ENCODE measurements around the gene ASRGL1.
A peak's percentile ranks its signal among the peaks of the same experiment; 100 is the strongest.
"Not testable (repeated sequence)": the region's sequence is repeated elsewhere in the genome, so short reads cannot be mapped to it uniquely, and the experiment has no call there.

Gene ASRGL1

GRCh38 chr11:62327541-62327940, 9.7 kb upstream of the ASRGL1 start:
- not testable (repeated sequence) for H3K27me3 ChIP-seq (ENCODE audit: insufficient read depth, low read length); H3K9me3 ChIP-seq (ENCODE audit: insufficient read depth, low read depth, low read length); H3K4me3 ChIP-seq (ENCODE audit: low read length); H3K9ac ChIP-seq (ENCODE audit: low read depth, low read length); H3K36me3 ChIP-seq (ENCODE audit: insufficient read depth, low read length); H3K27ac ChIP-seq (ENCODE audit: low read depth, low read length)
- WGBS = 93% methylated on average over 14 of the region's 14 CpGs
- H3K4me1 ChIP-seq (ENCODE audit: insufficient read depth, low read length) = peaks cover 11% of the 10 kb centered on the region

- not testable (repeated sequence) for H3K4me3 ChIP-seq (ENCODE audit: low read length); H3K27ac ChIP-seq (ENCODE audit: low read depth, low read length); H3K4me1 ChIP-seq (ENCODE audit: insufficient read depth, low read length); H3K9ac ChIP-seq (ENCODE audit: low read depth, low read length); H3K9me3 ChIP-seq (ENCODE audit: insufficient read depth, low read depth, low read length); H3K36me3 ChIP-seq (ENCODE audit: insufficient read depth, low read length); H3K27me3 ChIP-seq (ENCODE audit: insufficient read depth, low read length)
- WGBS = 95% methylated on average over 3 of the region's 3 CpGs
These were observed 6.0 kb upstream of the ASRGL1 start for GRCh38 chr11:62331264-62331663.

DNA sequence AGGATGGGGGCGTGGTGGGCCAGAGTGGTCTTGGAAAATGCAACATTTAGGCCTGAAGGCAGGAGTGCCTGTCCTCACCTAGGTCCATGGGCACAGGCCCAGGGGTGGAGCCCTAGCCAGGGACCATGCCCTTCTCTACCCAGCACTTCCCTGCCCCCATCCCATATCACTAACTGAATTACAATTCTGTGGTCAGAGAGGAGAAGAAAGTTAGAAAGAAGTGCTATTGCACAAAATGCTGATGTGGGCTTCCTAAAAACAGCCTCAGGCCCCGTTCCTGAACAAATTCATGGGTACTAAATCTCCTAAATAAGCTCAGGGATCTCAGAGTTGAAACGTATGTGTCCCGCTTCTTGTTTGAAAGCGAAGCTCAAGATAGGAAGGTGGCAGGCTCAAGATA, 3.5 kb upstream of the ASRGL1 start:
- WGBS = 97% methylated on average over 5 of the region's 5 CpGs
- Histone ChIP-seq H3K27me3 (ENCODE audit: insufficient read depth, low read length) (peaks cover 17% of the 10 kb centered on the region), H3K36me3 (ENCODE audit: insufficient read depth, low read length) (no peaks in the 10 kb centered on the region), H3K27ac (ENCODE audit: low read depth, low read length) (no peak overlapping the region), H3K4me3 (ENCODE audit: low read length) (no peak overlapping the region), H3K4me1 (ENCODE audit: insufficient read depth, low read length) (peaks cover 4% of the 10 kb centered on the region; the same call in 1 of the 2 replicates), H3K9me3 (ENCODE audit: insufficient read depth, low read depth, low read length) (no peaks in the 10 kb centered on the region), H3K9ac (ENCODE audit: low read depth, low read length) (no peak overlapping the region)

DNA sequence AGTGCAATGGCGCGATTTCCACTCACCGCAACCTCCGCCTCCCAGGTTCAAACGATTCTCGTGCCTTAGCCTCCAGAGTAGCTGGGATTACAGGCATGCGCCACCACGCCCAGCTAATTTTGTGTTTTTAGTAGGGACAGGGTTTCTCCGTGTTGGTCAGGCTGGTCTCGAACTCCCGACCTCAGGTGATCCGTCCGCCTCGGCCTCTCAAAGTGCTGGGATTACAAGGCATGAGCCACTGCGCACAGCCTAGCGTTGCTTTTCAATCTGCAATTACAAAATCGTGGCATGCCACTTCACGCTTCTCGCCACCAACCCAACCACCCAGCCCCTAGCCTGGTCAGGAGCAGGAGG, 322 bp upstream of the ASRGL1 start:
- 78% methylated on average over 19 of the region's 19 CpGs for WGBS
- H3K27me3 ChIP-seq (ENCODE audit: insufficient read depth, low read length) = peaks cover 17% of the 10 kb centered on the region
- H3K9ac ChIP-seq (ENCODE audit: low read depth, low read length); H3K27ac ChIP-seq (ENCODE audit: low read depth, low read length); H3K9me3 ChIP-seq (ENCODE audit: insufficient read depth, low read depth, low read length); H3K4me1 ChIP-seq (ENCODE audit: insufficient read depth, low read length): not testable (repeated sequence)
- H3K4me3 ChIP-seq (ENCODE audit: low read length) = peak overlapping the region; percentile 87
- H3K36me3 ChIP-seq (ENCODE audit: insufficient read depth, low read length) = peaks cover 15% of the 10 kb centered on the region; the same call in 1 of the 2 replicates

GRCh38 chr11:62338218-62338617, 970 bp downstream of the ASRGL1 start:
- no peak overlapping the region for H3K27ac ChIP-seq (ENCODE audit: low read depth, low read length)
- WGBS = 53% methylated on average over 1 of the region's 1 CpG
- H3K27me3 ChIP-seq (ENCODE audit: insufficient read depth, low read length) = peaks cover 17% of the 10 kb centered on the region
- H3K4me3 ChIP-seq (ENCODE audit: low read length) = peak overlapping the region; percentile 87
- no peaks in the 10 kb centered on the region for H3K9me3 ChIP-seq (ENCODE audit: insufficient read depth, low read depth, low read length)
- H3K9ac ChIP-seq (ENCODE audit: low read depth, low read length) = peak overlapping the region; percentile 71
- peaks cover 23% of the 10 kb centered on the region; the same call in 1 of the 2 replicates for H3K36me3 ChIP-seq (ENCODE audit: insufficient read depth, low read length)
- peaks cover 4% of the 10 kb centered on the region; the same call in 1 of the 2 replicates for H3K4me1 ChIP-seq (ENCODE audit: insufficient read depth, low read length)

- peaks cover 23% of the 10 kb centered on the region; the same call in 1 of the 2 replicates for H3K36me3 ChIP-seq (ENCODE audit: insufficient read depth, low read length)
- no peak overlapping the region for H3K4me3 ChIP-seq (ENCODE audit: low read length)
- WGBS = 70% methylated on average over 6 of the region's 6 CpGs
- H3K9me3 ChIP-seq (ENCODE audit: insufficient read depth, low read depth, low read length) = no peaks in the 10 kb centered on the region
- H3K4me1 ChIP-seq (ENCODE audit: insufficient read depth, low read length) = peaks cover 4% of the 10 kb centered on the region; the same call in 1 of the 2 replicates
- H3K27ac ChIP-seq (ENCODE audit: low read depth, low read length) = no peak overlapping the region
- H3K27me3 ChIP-seq (ENCODE audit: insufficient read depth, low read length) = peaks cover 15% of the 10 kb centered on the region
- H3K9ac ChIP-seq (ENCODE audit: low read depth, low read length) = no peak overlapping the region
These were observed 3.1 kb downstream of the ASRGL1 start for GRCh38 chr11:62340269-62340901.

GRCh38 chr11:62341588-62341987, 4.3 kb downstream of the ASRGL1 start:
- no peak overlapping the region for H3K4me3 ChIP-seq (ENCODE audit: low read length)
- no peak overlapping the region for H3K9ac ChIP-seq (ENCODE audit: low read depth, low read length)
- no peak overlapping the region for H3K27ac ChIP-seq (ENCODE audit: low read depth, low read length)
- H3K9me3 ChIP-seq (ENCODE audit: insufficient read depth, low read depth, low read length) = no peaks in the 10 kb centered on the region
- H3K27me3 ChIP-seq (ENCODE audit: insufficient read depth, low read length) = peaks cover 10% of the 10 kb centered on the region
- peaks cover 4% of the 10 kb centered on the region; the same call in 1 of the 2 replicates for H3K4me1 ChIP-seq (ENCODE audit: insufficient read depth, low read length)
- 86% methylated on average over 4 of the region's 4 CpGs for WGBS
- H3K36me3 ChIP-seq (ENCODE audit: insufficient read depth, low read length) = peaks cover 23% of the 10 kb centered on the region; the same call in 1 of the 2 replicates

DNA sequence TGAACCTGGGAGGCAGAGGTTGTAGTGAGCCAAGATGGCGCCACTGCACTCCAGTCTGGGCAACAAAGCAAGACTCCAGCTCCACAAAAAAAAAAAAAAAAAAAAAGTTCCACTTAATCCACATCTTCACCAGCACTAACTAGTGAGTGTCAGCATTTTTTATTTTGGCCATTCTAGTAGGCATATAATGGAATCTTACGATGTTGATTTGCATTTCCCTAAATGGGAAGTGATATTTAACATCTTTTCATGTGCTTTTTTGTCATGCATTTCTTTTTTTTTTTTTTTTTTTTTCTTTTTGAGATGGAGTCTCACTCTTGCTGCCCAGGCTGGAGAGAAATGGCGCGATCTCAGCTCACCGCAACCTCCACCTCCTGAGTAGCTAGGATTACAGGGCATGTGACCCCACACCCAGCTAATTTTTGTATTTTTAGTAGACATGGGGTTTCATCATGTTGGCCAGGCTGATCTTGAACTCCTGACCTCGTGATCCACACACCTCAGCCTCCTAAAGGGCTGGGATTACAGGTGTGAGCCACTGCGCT, 6.5 kb downstream of the ASRGL1 start:
- not testable (repeated sequence) for H3K4me1 ChIP-seq (ENCODE audit: insufficient read depth, low read length); H3K27me3 ChIP-seq (ENCODE audit: insufficient read depth, low read length); H3K9ac ChIP-seq (ENCODE audit: low read depth, low read length); H3K9me3 ChIP-seq (ENCODE audit: insufficient read depth, low read depth, low read length); H3K27ac ChIP-seq (ENCODE audit: low read depth, low read length); H3K4me3 ChIP-seq (ENCODE audit: low read length)
- 93% methylated on average over 7 of the region's 7 CpGs for WGBS
- H3K36me3 ChIP-seq (ENCODE audit: insufficient read depth, low read length) = peaks cover 23% of the 10 kb centered on the region; the same call in 1 of the 2 replicates

DNA sequence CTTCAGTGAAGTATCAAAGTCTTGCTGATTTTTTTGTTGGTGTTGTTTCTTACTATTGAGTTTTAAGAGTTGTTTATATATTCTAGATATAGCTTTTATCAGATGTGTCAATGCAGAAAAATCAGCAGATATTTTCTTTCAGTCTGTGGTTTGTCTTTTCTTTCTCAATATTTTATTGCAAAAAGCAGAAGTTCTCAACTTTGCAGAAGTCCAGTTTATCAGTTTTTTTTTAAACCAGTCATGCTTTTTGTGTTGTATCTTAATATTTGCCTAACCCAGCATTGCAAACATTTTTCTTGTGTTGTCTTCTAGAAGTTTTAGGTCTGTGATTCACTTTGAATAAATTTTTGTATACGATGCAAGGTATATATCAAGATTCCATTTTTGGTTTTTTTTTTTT, 7.0 kb downstream of the ASRGL1 start:
- WGBS = 100% methylated on average over 1 of the region's 1 CpG
- Histone ChIP-seq H3K27me3 (ENCODE audit: insufficient read depth, low read length) (no peaks in the 10 kb centered on the region), H3K4me1 (ENCODE audit: insufficient read depth, low read length) (0 out of 2 replicates have a peak, but pooled peaks cover 1% of the 10 kb centered on the region), H3K4me3 (ENCODE audit: low read length) (no peak overlapping the region), H3K27ac (ENCODE audit: low read depth, low read length) (no peak overlapping the region), H3K9ac (ENCODE audit: low read depth, low read length) (no peak overlapping the region), H3K36me3 (ENCODE audit: insufficient read depth, low read length) (peaks cover 23% of the 10 kb centered on the region; the same call in 1 of the 2 replicates), H3K9me3 (ENCODE audit: insufficient read depth, low read depth, low read length) (no peaks in the 10 kb centered on the region)

DNA sequence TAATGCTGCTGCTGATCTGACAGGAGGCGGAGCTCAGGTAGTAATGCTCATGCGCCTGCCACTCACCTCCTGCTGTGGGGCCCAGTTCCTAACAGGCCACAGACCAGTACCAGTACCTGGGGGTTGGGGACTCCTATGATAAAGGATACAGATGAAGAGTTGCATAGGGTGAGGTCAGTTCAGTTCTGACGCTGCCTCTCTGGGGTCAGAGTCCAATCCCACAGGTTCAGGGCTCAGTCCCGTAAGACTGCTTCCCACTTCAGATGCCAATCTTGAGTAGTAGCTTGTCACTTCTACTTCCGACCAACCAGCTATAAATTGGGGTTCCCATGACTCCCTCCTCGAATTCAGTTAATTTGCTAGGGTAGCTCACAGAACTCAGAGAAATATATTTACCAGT, 8.6 kb downstream of the ASRGL1 start:
- Histone ChIP-seq H3K9ac (ENCODE audit: low read depth, low read length) (no peak overlapping the region), H3K36me3 (ENCODE audit: insufficient read depth, low read length) (peaks cover 15% of the 10 kb centered on the region; the same call in 1 of the 2 replicates), H3K4me3 (ENCODE audit: low read length) (no peak overlapping the region), H3K27ac (ENCODE audit: low read depth, low read length) (no peak overlapping the region), H3K4me1 (ENCODE audit: insufficient read depth, low read length) (peaks cover 11% of the 10 kb centered on the region), H3K27me3 (ENCODE audit: insufficient read depth, low read length) (no peaks in the 10 kb centered on the region), H3K9me3 (ENCODE audit: insufficient read depth, low read depth, low read length) (no peaks in the 10 kb centered on the region)
- WGBS = 83% methylated on average over 5 of the region's 6 CpGs

GRCh38 chr11:62352355-62353336, 15.4 kb downstream of the ASRGL1 start:
- H3K27ac ChIP-seq (ENCODE audit: low read depth, low read length) = no peak overlapping the region
- no peaks in the 10 kb centered on the region for H3K27me3 ChIP-seq (ENCODE audit: insufficient read depth, low read length)
- H3K36me3 ChIP-seq (ENCODE audit: insufficient read depth, low read length) = peaks cover 9% of the 10 kb centered on the region; the same call in 1 of the 2 replicates
- 85% methylated on average over 9 of the region's 9 CpGs for WGBS
- H3K9ac ChIP-seq (ENCODE audit: low read depth, low read length) = no peak overlapping the region
- H3K9me3 ChIP-seq (ENCODE audit: insufficient read depth, low read depth, low read length) = no peaks in the 10 kb centered on the region
- H3K4me1 ChIP-seq (ENCODE audit: insufficient read depth, low read length) = peaks cover 25% of the 10 kb centered on the region
- no peak overlapping the region for H3K4me3 ChIP-seq (ENCODE audit: low read length)
